Bone marrow (tissue), 2 donors: Measurements from ENCODE around the gene CASKIN1.
"Not testable (repeated sequence)": the region's sequence is repeated elsewhere in the genome, so short reads cannot be mapped to it uniquely, and the experiment has no call there.

Experiments used
- DNase-seq, 2 donors: peaks; one replicate each; lab custom pipeline; 2025; lab: John Stamatoyannopoulos, UW

The CASKIN1 gene

GRCh38 chr16:2210386-2211365 is 14.3 kb upstream of the CASKIN1 start, which contains the start of gene BRICD5:
Gene BRICD5, minus strand, starts transcription at chr16:2210863. Its CDS starts 30 bp downstream, at chr16:2210833.
- no peak for DNase-seq

GRCh38 chr16:2210009-2210332 is 13.6 kb upstream of the CASKIN1 start:
- no peak for DNase-seq

- no peak for DNase-seq
Measured at GRCh38 chr16:2209258-2210008, 13.0 kb upstream of the CASKIN1 start.

- no peak for DNase-seq
Measured at GRCh38 chr16:2208772-2209171, 12.4 kb upstream of the CASKIN1 start.

- no peak for DNase-seq
Measured at GRCh38 chr16:2208308-2208707, 11.9 kb upstream of the CASKIN1 start.

- no peak for DNase-seq
Measured at GRCh38 chr16:2207872-2208271, 11.5 kb upstream of the CASKIN1 start.

GRCh38 chr16:2206780-2207433 is 10.5 kb upstream of the CASKIN1 start:
- DNase-seq = no peak

- no peak for DNase-seq
Measured at GRCh38 chr16:2206420-2206779, 10.0 kb upstream of the CASKIN1 start.

- DNase-seq = no peak
Measured at GRCh38 chr16:2205967-2206313, 9.5 kb upstream of the CASKIN1 start.

- peak; percentile 58 to 99 for DNase-seq
Measured at GRCh38 chr16:2205104-2205966, 8.9 kb upstream of the CASKIN1 start, which contains the start of gene MLST8. Gene MLST8, plus strand, starts transcription at chr16:2205454. Its CDS starts 632 bp downstream, at chr16:2206086.

GRCh38 chr16:2204416-2205103 is 8.2 kb upstream of the CASKIN1 start:
- DNase-seq = no peak

- DNase-seq = not testable (repeated sequence)
Measured at GRCh38 chr16:2203119-2203688, 6.8 kb upstream of the CASKIN1 start.

- DNase-seq = no peak
Measured at GRCh38 chr16:2200313-2200712, 3.9 kb upstream of the CASKIN1 start.

- DNase-seq = no peak
Measured at GRCh38 chr16:2199621-2200139, 3.3 kb upstream of the CASKIN1 start.

GRCh38 chr16:2199095-2199494 is 2.7 kb upstream of the CASKIN1 start:
- DNase-seq = no peak

- no peak for DNase-seq
Measured at GRCh38 chr16:2198283-2198682, 1.9 kb upstream of the CASKIN1 start.

- DNase-seq = no peak
Measured at GRCh38 chr16:2197765-2198164, 1.4 kb upstream of the CASKIN1 start.

GRCh38 chr16:2196981-2197511 is 641 bp upstream of the CASKIN1 start:
- no peak for DNase-seq

- DNase-seq = no peak
Measured at GRCh38 chr16:2195322-2196161, 863 bp downstream of the CASKIN1 start.
